HL-60 (cell line): Measurements from ENCODE around the gene ZC3H12D.

Source experiments
- DNase-seq, 2 experiments: peaks; one replicate each; pipeline ENCODE4 v3.0.0-alpha.2; 2010 to 2020; ENCODE audit warnings: low read depth in 1 of 2, low spot score in 1 of 2
- H3K27ac ChIP-seq: fragments of 250-450 bp; sonication (Bioruptor Pico); replicated peaks from 2 replicates; pipeline ENCODE4 v1.5.1; 2020; ENCODE audit warnings: mild to moderate bottlenecking, moderate library complexity
- H3K27me3 ChIP-seq: fragments of 250-450 bp; sonication (Bioruptor Pico); 2 replicates; pipeline ENCODE4 v1.5.1; 2021; ENCODE audit warnings: mild to moderate bottlenecking, moderate library complexity; ENCODE audit not compliant: insufficient read depth, poor library complexity, severe bottlenecking
- H3K4me3 ChIP-seq: replicated peaks from 2 replicates; pipeline ENCODE4 v1.5.1; 2011; ENCODE audit warnings: mild to moderate bottlenecking, control low read depth, low read length; ENCODE audit not compliant: insufficient read depth
- CTCF ChIP-seq: IDR thresholded peaks from one replicate; pipeline ENCODE4 v1.5.1; 2011; ENCODE audit warnings: low read length, control low read depth, inconsistent platforms; ENCODE audit not compliant: insufficient read depth
- GABPA ChIP-seq: IDR thresholded peaks from 2 replicates; pipeline ENCODE4 v1.6.1; 2012; ENCODE audit warnings: low read depth
- POLR2AphosphoS5 ChIP-seq: IDR thresholded peaks from 2 replicates; pipeline ENCODE4 v1.6.1; 2012; ENCODE audit warnings: low read depth
- REST ChIP-seq: IDR thresholded peaks from 2 replicates; pipeline ENCODE4 v1.6.1; 2012; ENCODE audit warnings: low read depth; ENCODE audit not compliant: insufficient replicate concordance
- SPI1 ChIP-seq: IDR thresholded peaks from 2 replicates; pipeline ENCODE4 v1.6.1; 2012; ENCODE audit warnings: low read depth, mild to moderate bottlenecking, borderline replicate concordance

ZC3H12D gene

GRCh38 chr6:149501201-149501600 lies 16.4 kb upstream of the ZC3H12D start:
- no peak overlapping the region for H3K4me3 ChIP-seq
- TF ChIP-seq SPI1 (no peak), REST (no peak), CTCF (no peak), GABPA (no peak), POLR2AphosphoS5 (no peak)
- DNase-seq: no peak
- no peaks in the 10 kb centered on the region for H3K27me3 ChIP-seq
- no peak overlapping the region for H3K27ac ChIP-seq

- no peak overlapping the region for H3K4me3 ChIP-seq
- no peak overlapping the region for H3K27ac ChIP-seq
- no peak for TF ChIP-seq GABPA
- TF ChIP-seq POLR2AphosphoS5: no peak
- TF ChIP-seq CTCF: no peak
- TF ChIP-seq SPI1: no peak
- no peak for TF ChIP-seq REST
- DNase-seq: no peak
- H3K27me3 ChIP-seq: no peaks in the 10 kb centered on the region
These were observed 15.3 kb upstream of the ZC3H12D start for GRCh38 chr6:149500096-149500495.

GRCh38 chr6:149499066-149499465 lies 14.3 kb upstream of the ZC3H12D start:
- no peak overlapping the region for H3K4me3 ChIP-seq
- TF ChIP-seq REST (no peak), CTCF (no peak), SPI1 (no peak), POLR2AphosphoS5 (no peak), GABPA (no peak)
- H3K27me3 ChIP-seq: no peaks in the 10 kb centered on the region
- H3K27ac ChIP-seq: no peak overlapping the region
- DNase-seq: no peak
